Measurements from ENCODE around the gene PPM1H. TPM values are rescaled to one million over a fixed set of nuclear protein-coding genes. Genes with fewer than 3 reads are reported as not detected.

Gene PPM1H
- total RNA-seq, 1 donor from 2014 or later = 8.5 TPM

- ATAC-seq (peak; percentile 38), DNase-seq (no peak)
- intact Hi-C loops (cut with micrococcal nuclease) = no loop called here
These were observed 220.7 kb downstream of the PPM1H start for GRCh38 chr12:62714181-62714773.

- no peak for ATAC-seq
These were observed 221.2 kb downstream of the PPM1H start for GRCh38 chr12:62713723-62714122.

GRCh38 chr12:62712681-62713573 lies 222.0 kb downstream of the PPM1H start:
- intact Hi-C loops (cut with micrococcal nuclease) = no loop called here
- ATAC-seq = peak; percentile 24

More at GRCh38 chr12:62713723-62714122, 221.2 kb downstream of the PPM1H start:
- DNase-seq = no peak
- intact Hi-C loops (cut with micrococcal nuclease) = no loop called here

GRCh38 chr12:62711631-62712241 lies 223.2 kb downstream of the PPM1H start:
- intact Hi-C loops (cut with micrococcal nuclease) = no loop called here
- no peak for DNase-seq
- ATAC-seq = no peak

More at GRCh38 chr12:62712681-62713573, 222.0 kb downstream of the PPM1H start:
- DNase-seq = no peak

- intact Hi-C loops (cut with micrococcal nuclease) = no loop called here
- ATAC-seq (no peak), DNase-seq (peak; percentile 40)
These were observed 225.6 kb downstream of the PPM1H start for GRCh38 chr12:62709311-62709710.

GRCh38 chr12:62707939-62708338 lies 227.0 kb downstream of the PPM1H start:
- intact Hi-C loops (cut with micrococcal nuclease) = no loop called here

GRCh38 chr12:62705846-62706245 lies 229.1 kb downstream of the PPM1H start:
- intact Hi-C loops (cut with micrococcal nuclease) = no loop called here
- ATAC-seq (no peak), DNase-seq (no peak)

More at GRCh38 chr12:62707939-62708338, 227.0 kb downstream of the PPM1H start:
- no peak for DNase-seq
- ATAC-seq = no peak

GRCh38 chr12:62703011-62703380 lies 232.0 kb downstream of the PPM1H start:
- ATAC-seq = peak; percentile 10
- intact Hi-C loops (cut with micrococcal nuclease) = loop anchor here (5.0 kb wide), 1 partner anchor 89 kb away; no protein-coding TSS in a partner anchor

GRCh38 chr12:62701492-62701891 lies 233.5 kb downstream of the PPM1H start:
- ATAC-seq (no peak), DNase-seq (no peak)
- intact Hi-C loops (cut with micrococcal nuclease) = loop anchor here (5.0 kb wide), 1 partner anchor 91 kb away; no protein-coding TSS in a partner anchor

More at GRCh38 chr12:62703011-62703380, 232.0 kb downstream of the PPM1H start:
- no peak for DNase-seq

GRCh38 chr12:62700091-62700880 lies 234.7 kb downstream of the PPM1H start:
- ATAC-seq = no peak
- DNase-seq = no peak
- intact Hi-C loops (cut with micrococcal nuclease) = loop anchor here (5.0 kb wide), 1 partner anchor 92 kb away; no protein-coding TSS in a partner anchor

GRCh38 chr12:62698701-62699101 lies 236.2 kb downstream of the PPM1H start:
- ATAC-seq (no peak), DNase-seq (no peak)
- intact Hi-C loops (cut with micrococcal nuclease) = no loop called here

GRCh38 chr12:62697893-62698292 lies 237.1 kb downstream of the PPM1H start:
- ATAC-seq = no peak
- DNase-seq = no peak
- intact Hi-C loops (cut with micrococcal nuclease) = no loop called here

- DNase-seq (no peak), ATAC-seq (no peak)
- intact Hi-C loops (cut with micrococcal nuclease) = no loop called here
These were observed 239.3 kb downstream of the PPM1H start for GRCh38 chr12:62695696-62696095.

GRCh38 chr12:62694632-62695031 lies 240.3 kb downstream of the PPM1H start:
- DNase-seq (no peak), ATAC-seq (no peak)
- intact Hi-C loops (cut with micrococcal nuclease) = no loop called here

GRCh38 chr12:62694116-62694515 lies 240.8 kb downstream of the PPM1H start:
- ATAC-seq (no peak), DNase-seq (no peak)
- intact Hi-C loops (cut with micrococcal nuclease) = no loop called here

GRCh38 chr12:62693376-62694050 lies 241.4 kb downstream of the PPM1H start:
- intact Hi-C loops (cut with micrococcal nuclease) = no loop called here
- ATAC-seq = peak; percentile 72

GRCh38 chr12:62692884-62693283 lies 242.1 kb downstream of the PPM1H start:
- intact Hi-C loops (cut with micrococcal nuclease) = no loop called here
- DNase-seq = no peak
- no peak for ATAC-seq

More at GRCh38 chr12:62693376-62694050, 241.4 kb downstream of the PPM1H start:
- peak; percentile 59 for DNase-seq

- no peak for DNase-seq
- intact Hi-C loops (cut with micrococcal nuclease) = no loop called here
- ATAC-seq = no peak
These were observed 243.6 kb downstream of the PPM1H start for GRCh38 chr12:62691309-62691708.
